WTC11 (cell line): ENCODE results near the gene OXSR1. TPM values are rescaled to one million over a fixed set of nuclear protein-coding genes. Genes with fewer than 3 reads are reported as not detected.

Experiments
- ATAC-seq: fragments of 200-7000 bp; cut with Tn5 transposase; 2 replicates; pipeline ENCODE4 v1.10.0; 2021; ENCODE audit warnings: mild to moderate bottlenecking, moderate library complexity
- CTCF ChIA-PET: fragments of 300-600 bp; sonication (Branson Sonifier 250); formaldehyde crosslinking; loops from one replicate; lab custom pipeline; 2021; ENCODE audit warnings: antibody characterized with exemption; lab: Charles Lee
- POLR2A ChIA-PET: fragments of 350-600 bp; sonication (Branson Sonifier 250); formaldehyde crosslinking; loops from one replicate; lab custom pipeline; 2021; ENCODE audit warnings: antibody characterized with exemption; lab: Charles Lee
- DNase-seq: peaks from one replicate; pipeline ENCODE4 v3.0.0; 2021; ENCODE audit warnings: low spot score
- H3K27ac Mint-ChIP-seq: 2 replicates; pipeline ENCODE4 v1.8.0; 2021; ENCODE audit warnings: mixed read lengths
- H3K27me3 Mint-ChIP-seq: 2 replicates; pipeline ENCODE4 v1.8.0; 2021; ENCODE audit warnings: low read depth, mild to moderate bottlenecking, moderate library complexity, mixed read lengths
- H3K36me3 Mint-ChIP-seq: 2 replicates; pipeline ENCODE4 v1.8.0; 2021; ENCODE audit warnings: mixed read lengths
- H3K4me1 Mint-ChIP-seq: 2 replicates; pipeline ENCODE4 v1.8.0; 2022; ENCODE audit warnings: mixed read lengths
- H3K4me3 Mint-ChIP-seq: 2 replicates; pipeline ENCODE4 v1.8.0; 2021; ENCODE audit warnings: mild to moderate bottlenecking, moderate library complexity, mixed read lengths
- H3K9me3 Mint-ChIP-seq: 2 replicates; pipeline ENCODE4 v1.8.0; 2021; ENCODE audit warnings: mixed read lengths
- EMX1 ChIP-seq: fragments of 250-450 bp; sonication (Bioruptor Pico); IDR thresholded peaks from 2 replicates; pipeline ENCODE4 v1.8.0; 2021; ENCODE audit warnings: mild to moderate bottlenecking
- KAT7 ChIP-seq: sonication (generic); formaldehyde crosslinking; IDR thresholded peaks from 2 replicates; pipeline ENCODE4 v1.8.1; 2023; ENCODE audit warnings: missing genetic modification reagents, mild to moderate bottlenecking, borderline replicate concordance
- NFYB ChIP-seq: sonication (generic); formaldehyde crosslinking; conservative IDR thresholded peaks from 2 replicates; pipeline ENCODE4 v1.8.0; 2022; ENCODE audit warnings: low read depth, missing genetic modification reagents
- ZNF138 ChIP-seq: sonication (generic); formaldehyde crosslinking; conservative IDR thresholded peaks from 2 replicates; pipeline ENCODE4 v1.8.1; 2022; ENCODE audit warnings: mild to moderate bottlenecking, moderate library complexity, missing genetic modification reagents
- ZNF232 ChIP-seq: sonication (generic); formaldehyde crosslinking; IDR thresholded peaks from 2 replicates; pipeline ENCODE4 v1.8.0; 2022; ENCODE audit warnings: mild to moderate bottlenecking, missing genetic modification reagents
- total RNA-seq: library from RNA; stranded (reverse); gene quantifications from 3 replicates; pipeline ENCODE4 v1.2.3, GENCODE V29; 2021
- TF ChIP-seq, protein P1 (sequence below): fragments of 250-450 bp; sonication (Bioruptor Pico); conservative IDR thresholded peaks from 2 replicates; pipeline ENCODE4 v1.9.0; 2021; ENCODE audit warnings: mild to moderate bottlenecking
- TF ChIP-seq, protein P2 (sequence below): sonication (generic); formaldehyde crosslinking; IDR thresholded peaks from 2 replicates; pipeline ENCODE4 v1.8.1; 2022; ENCODE audit warnings: low read depth, missing genetic modification reagents, borderline replicate concordance
- TF ChIP-seq, protein P3 (sequence below): sonication (generic); formaldehyde crosslinking; IDR thresholded peaks from 2 replicates; pipeline ENCODE4 v1.8.0; 2022; ENCODE audit warnings: missing genetic modification reagents
- TF ChIP-seq, protein P4 (sequence below): sonication (generic); formaldehyde crosslinking; IDR thresholded peaks from 2 replicates; pipeline ENCODE4 v1.8.1; 2022; ENCODE audit warnings: mild to moderate bottlenecking, missing genetic modification reagents, moderate library complexity, borderline replicate concordance
- TF ChIP-seq, protein P5 (sequence below): sonication (generic); formaldehyde crosslinking; IDR thresholded peaks from 2 replicates; pipeline ENCODE4 v1.8.0; 2022; ENCODE audit warnings: mild to moderate bottlenecking, missing genetic modification reagents
- TF ChIP-seq, protein P6 (sequence below): sonication (generic); formaldehyde crosslinking; IDR thresholded peaks from 2 replicates; pipeline ENCODE4 v1.8.0; 2023; ENCODE audit warnings: missing genetic modification reagents, mild to moderate bottlenecking, borderline replicate concordance
- TF ChIP-seq, protein P7 (sequence below): sonication (generic); formaldehyde crosslinking; IDR thresholded peaks from 2 replicates; pipeline ENCODE4 v1.8.0; 2022; ENCODE audit warnings: mild to moderate bottlenecking, missing genetic modification reagents
- TF ChIP-seq, protein P8 (sequence below): sonication (generic); formaldehyde crosslinking; IDR thresholded peaks from 2 replicates; pipeline ENCODE4 v1.8.1; 2022; ENCODE audit warnings: low read depth, mild to moderate bottlenecking, moderate library complexity, missing genetic modification reagents, borderline replicate concordance

The OXSR1 gene
- total RNA-seq, 1 experiment from 2014 or later = 50.6 TPM

DNA sequence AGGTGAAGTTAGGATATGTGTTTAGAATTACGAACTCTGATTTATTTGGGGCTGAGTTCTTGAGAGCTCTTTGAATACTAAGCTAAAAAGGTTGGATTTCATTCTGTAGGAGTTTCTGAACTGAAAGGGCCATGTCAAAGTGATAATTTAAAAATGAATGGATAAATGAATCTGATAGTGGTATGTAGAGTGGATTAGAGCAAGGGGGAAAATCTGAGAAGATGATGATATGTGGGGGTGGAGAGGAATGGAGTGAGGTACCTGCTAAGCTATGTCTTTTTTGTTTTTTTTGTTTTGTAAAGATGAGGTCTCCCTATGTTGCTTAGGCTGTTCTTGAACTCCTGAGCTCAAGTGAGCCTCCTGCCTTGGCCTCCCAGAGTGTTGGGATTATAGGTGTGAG is 55.7 kb downstream of the OXSR1 start (continued):
- TF ChIP-seq, protein P1, sequence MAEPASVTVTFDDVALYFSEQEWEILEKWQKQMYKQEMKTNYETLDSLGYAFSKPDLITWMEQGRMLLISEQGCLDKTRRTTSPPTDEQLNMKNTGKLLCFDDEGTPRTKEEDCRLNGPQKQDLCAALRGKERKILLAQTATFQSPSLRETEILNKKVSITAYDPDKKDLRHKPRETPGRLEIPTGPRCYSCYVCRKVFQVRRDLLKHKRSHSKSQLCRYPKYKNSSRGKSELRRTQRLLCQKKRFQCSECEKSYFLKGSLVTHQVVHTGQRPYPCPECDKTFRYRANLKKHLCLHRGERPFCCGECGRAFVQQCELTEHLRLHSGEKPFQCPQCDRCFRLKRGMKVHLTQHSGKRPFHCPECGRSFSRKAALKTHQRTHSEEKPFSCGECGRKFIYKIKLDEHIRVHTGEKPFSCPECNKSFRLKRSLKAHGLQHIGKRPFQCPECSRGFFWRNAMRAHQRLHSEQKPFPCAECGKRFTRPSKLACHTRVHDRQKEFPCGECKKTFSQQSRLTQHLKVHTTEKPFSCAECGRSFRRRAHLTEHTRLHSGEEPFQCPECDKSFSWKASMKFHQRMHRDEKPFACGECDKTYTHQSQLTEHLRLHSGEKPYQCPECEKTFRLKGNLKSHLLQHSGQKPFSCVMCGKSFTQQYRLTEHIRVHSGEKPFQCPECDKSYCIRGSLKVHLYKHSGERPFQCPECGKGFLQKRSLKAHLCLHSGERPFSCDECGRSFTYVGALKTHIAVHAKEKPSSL (CRISPR knock-in tag) = no peak
- no peak for TF ChIP-seq KAT7 (CRISPR knock-in tag)

DNA sequence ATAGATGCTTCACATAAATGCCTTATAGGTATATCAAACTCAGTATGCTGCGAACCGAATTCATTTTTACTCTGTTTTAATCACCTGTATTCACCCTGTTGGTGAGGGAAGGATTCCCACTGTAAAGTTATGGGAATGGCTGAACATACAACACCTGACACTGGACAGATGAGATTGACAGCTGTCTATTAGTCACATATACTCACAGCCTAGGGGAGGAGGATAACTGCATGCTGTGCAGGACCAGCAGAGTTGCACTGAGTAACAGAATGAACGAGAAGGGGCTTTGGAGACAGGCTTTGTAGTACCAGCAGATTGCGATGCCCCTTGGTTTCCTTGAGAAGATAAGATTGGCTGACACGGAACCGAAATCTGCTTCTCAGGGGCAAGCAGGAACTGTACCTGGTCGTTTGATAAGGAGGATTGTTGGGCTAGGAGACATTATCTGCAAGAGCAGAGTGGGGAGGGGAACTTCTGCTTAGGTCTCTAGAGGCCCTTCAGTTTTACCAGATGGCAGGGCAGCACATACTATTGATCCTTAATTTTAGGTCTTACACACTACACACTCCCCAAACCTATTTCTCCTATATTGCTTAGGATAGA is 56.8 kb downstream of the OXSR1 start:
- DNase-seq (no peak), ATAC-seq (no peak)
- H3K27me3 Mint-ChIP-seq = no peaks in the 10 kb centered on the region
- H3K27ac Mint-ChIP-seq = no peak overlapping the region
- ChIA-PET POLR2A (no interaction called here), CTCF (no interaction called here)
- H3K4me3 Mint-ChIP-seq = no peak overlapping the region
- no peaks in the 10 kb centered on the region for H3K4me1 Mint-ChIP-seq
- TF ChIP-seq NFYB (CRISPR knock-in tag) = no peak
- no peak for TF ChIP-seq ZNF138
- TF ChIP-seq EMX1 (CRISPR knock-in tag) = no peak
- TF ChIP-seq, protein P2, sequence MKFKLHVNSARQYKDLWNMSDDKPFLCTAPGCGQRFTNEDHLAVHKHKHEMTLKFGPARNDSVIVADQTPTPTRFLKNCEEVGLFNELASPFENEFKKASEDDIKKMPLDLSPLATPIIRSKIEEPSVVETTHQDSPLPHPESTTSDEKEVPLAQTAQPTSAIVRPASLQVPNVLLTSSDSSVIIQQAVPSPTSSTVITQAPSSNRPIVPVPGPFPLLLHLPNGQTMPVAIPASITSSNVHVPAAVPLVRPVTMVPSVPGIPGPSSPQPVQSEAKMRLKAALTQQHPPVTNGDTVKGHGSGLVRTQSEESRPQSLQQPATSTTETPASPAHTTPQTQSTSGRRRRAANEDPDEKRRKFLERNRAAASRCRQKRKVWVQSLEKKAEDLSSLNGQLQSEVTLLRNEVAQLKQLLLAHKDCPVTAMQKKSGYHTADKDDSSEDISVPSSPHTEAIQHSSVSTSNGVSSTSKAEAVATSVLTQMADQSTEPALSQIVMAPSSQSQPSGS (CRISPR knock-in tag) = no peak
- TF ChIP-seq, protein P3, sequence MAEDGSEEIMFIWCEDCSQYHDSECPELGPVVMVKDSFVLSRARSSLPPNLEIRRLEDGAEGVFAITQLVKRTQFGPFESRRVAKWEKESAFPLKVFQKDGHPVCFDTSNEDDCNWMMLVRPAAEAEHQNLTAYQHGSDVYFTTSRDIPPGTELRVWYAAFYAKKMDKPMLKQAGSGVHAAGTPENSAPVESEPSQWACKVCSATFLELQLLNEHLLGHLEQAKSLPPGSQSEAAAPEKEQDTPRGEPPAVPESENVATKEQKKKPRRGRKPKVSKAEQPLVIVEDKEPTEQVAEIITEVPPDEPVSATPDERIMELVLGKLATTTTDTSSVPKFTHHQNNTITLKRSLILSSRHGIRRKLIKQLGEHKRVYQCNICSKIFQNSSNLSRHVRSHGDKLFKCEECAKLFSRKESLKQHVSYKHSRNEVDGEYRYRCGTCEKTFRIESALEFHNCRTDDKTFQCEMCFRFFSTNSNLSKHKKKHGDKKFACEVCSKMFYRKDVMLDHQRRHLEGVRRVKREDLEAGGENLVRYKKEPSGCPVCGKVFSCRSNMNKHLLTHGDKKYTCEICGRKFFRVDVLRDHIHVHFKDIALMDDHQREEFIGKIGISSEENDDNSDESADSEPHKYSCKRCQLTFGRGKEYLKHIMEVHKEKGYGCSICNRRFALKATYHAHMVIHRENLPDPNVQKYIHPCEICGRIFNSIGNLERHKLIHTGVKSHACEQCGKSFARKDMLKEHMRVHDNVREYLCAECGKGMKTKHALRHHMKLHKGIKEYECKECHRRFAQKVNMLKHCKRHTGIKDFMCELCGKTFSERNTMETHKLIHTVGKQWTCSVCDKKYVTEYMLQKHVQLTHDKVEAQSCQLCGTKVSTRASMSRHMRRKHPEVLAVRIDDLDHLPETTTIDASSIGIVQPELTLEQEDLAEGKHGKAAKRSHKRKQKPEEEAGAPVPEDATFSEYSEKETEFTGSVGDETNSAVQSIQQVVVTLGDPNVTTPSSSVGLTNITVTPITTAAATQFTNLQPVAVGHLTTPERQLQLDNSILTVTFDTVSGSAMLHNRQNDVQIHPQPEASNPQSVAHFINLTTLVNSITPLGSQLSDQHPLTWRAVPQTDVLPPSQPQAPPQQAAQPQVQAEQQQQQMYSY (CRISPR knock-in tag) = no peak
- TF ChIP-seq, protein P4, sequence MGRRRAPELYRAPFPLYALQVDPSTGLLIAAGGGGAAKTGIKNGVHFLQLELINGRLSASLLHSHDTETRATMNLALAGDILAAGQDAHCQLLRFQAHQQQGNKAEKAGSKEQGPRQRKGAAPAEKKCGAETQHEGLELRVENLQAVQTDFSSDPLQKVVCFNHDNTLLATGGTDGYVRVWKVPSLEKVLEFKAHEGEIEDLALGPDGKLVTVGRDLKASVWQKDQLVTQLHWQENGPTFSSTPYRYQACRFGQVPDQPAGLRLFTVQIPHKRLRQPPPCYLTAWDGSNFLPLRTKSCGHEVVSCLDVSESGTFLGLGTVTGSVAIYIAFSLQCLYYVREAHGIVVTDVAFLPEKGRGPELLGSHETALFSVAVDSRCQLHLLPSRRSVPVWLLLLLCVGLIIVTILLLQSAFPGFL (CRISPR knock-in tag) = no peak
- TF ChIP-seq, protein P5, sequence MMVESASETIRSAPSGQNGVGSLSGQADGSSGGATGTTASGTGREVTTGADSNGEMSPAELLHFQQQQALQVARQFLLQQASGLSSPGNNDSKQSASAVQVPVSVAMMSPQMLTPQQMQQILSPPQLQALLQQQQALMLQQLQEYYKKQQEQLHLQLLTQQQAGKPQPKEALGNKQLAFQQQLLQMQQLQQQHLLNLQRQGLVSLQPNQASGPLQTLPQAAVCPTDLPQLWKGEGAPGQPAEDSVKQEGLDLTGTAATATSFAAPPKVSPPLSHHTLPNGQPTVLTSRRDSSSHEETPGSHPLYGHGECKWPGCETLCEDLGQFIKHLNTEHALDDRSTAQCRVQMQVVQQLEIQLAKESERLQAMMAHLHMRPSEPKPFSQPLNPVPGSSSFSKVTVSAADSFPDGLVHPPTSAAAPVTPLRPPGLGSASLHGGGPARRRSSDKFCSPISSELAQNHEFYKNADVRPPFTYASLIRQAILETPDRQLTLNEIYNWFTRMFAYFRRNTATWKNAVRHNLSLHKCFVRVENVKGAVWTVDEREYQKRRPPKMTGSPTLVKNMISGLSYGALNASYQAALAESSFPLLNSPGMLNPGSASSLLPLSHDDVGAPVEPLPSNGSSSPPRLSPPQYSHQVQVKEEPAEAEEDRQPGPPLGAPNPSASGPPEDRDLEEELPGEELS (CRISPR knock-in tag) = no peak
- no peak for TF ChIP-seq ZNF232 (CRISPR knock-in tag)
- TF ChIP-seq, protein P6, sequence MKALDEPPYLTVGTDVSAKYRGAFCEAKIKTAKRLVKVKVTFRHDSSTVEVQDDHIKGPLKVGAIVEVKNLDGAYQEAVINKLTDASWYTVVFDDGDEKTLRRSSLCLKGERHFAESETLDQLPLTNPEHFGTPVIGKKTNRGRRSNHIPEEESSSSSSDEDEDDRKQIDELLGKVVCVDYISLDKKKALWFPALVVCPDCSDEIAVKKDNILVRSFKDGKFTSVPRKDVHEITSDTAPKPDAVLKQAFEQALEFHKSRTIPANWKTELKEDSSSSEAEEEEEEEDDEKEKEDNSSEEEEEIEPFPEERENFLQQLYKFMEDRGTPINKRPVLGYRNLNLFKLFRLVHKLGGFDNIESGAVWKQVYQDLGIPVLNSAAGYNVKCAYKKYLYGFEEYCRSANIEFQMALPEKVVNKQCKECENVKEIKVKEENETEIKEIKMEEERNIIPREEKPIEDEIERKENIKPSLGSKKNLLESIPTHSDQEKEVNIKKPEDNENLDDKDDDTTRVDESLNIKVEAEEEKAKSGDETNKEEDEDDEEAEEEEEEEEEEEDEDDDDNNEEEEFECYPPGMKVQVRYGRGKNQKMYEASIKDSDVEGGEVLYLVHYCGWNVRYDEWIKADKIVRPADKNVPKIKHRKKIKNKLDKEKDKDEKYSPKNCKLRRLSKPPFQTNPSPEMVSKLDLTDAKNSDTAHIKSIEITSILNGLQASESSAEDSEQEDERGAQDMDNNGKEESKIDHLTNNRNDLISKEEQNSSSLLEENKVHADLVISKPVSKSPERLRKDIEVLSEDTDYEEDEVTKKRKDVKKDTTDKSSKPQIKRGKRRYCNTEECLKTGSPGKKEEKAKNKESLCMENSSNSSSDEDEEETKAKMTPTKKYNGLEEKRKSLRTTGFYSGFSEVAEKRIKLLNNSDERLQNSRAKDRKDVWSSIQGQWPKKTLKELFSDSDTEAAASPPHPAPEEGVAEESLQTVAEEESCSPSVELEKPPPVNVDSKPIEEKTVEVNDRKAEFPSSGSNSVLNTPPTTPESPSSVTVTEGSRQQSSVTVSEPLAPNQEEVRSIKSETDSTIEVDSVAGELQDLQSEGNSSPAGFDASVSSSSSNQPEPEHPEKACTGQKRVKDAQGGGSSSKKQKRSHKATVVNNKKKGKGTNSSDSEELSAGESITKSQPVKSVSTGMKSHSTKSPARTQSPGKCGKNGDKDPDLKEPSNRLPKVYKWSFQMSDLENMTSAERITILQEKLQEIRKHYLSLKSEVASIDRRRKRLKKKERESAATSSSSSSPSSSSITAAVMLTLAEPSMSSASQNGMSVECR (CRISPR knock-in tag) = no peak
- TF ChIP-seq, protein P7, sequence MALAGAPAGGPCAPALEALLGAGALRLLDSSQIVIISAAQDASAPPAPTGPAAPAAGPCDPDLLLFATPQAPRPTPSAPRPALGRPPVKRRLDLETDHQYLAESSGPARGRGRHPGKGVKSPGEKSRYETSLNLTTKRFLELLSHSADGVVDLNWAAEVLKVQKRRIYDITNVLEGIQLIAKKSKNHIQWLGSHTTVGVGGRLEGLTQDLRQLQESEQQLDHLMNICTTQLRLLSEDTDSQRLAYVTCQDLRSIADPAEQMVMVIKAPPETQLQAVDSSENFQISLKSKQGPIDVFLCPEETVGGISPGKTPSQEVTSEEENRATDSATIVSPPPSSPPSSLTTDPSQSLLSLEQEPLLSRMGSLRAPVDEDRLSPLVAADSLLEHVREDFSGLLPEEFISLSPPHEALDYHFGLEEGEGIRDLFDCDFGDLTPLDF (CRISPR knock-in tag) = no peak
- TF ChIP-seq, protein P8, sequence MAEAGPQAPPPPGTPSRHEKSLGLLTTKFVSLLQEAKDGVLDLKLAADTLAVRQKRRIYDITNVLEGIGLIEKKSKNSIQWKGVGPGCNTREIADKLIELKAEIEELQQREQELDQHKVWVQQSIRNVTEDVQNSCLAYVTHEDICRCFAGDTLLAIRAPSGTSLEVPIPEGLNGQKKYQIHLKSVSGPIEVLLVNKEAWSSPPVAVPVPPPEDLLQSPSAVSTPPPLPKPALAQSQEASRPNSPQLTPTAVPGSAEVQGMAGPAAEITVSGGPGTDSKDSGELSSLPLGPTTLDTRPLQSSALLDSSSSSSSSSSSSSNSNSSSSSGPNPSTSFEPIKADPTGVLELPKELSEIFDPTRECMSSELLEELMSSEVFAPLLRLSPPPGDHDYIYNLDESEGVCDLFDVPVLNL (CRISPR knock-in tag) = no peak
- H3K36me3 Mint-ChIP-seq = peaks cover 22% of the 10 kb centered on the region
- H3K9me3 Mint-ChIP-seq = no peaks in the 10 kb centered on the region
